GM08714 (cell line): Measurements from ENCODE around the gene XPO6.
"Not testable (repeated sequence)": the region's sequence is repeated elsewhere in the genome, so short reads cannot be mapped to it uniquely, and the experiment has no call there.

ENCODE experiments used
- H3K4me3 ChIP-seq: fragments of 200-500 bp; sonication (Bioruptor generic); 2 replicates; pipeline ENCODE4 v1.5.1; 2014; ENCODE audit warnings: mild to moderate bottlenecking, low read length, inconsistent platforms
- ZNF274 ChIP-seq: IDR thresholded peaks from 2 replicates; pipeline ENCODE4 v1.6.1; 2012; ENCODE audit warnings: mild to moderate bottlenecking, low read depth, low read length

The XPO6 gene

DNA sequence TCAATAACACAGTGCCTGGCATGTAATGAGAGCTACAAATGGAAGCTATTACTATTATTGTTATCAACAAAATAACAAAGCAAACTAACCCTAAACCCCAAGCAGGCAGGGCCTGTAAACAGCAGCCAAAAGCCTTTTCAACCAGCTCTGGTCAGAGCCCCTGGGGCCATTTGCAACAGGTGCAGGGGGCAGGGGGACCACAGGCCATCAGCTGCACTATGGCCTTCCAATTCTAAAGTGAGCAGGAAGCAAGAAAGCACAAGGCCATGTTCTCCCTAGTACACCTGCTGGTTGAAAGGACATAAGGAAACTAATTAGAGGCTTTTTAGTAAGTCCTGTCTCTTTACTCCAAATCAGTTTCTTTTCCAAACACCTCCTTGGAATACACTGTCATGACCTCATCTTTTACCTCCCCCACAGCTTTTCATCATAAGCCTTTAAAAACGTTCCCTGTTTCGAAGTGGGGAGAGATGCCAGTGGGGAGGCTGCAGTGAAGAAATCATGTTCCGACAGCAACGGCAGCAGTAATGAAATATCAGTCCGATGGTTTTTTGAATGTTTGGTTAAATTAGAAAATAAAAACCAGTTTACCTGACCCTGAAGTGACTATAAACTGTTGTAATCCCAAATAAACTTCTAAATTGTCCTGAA is 79.9 kb downstream of the XPO6 start:
- no peak overlapping the region for H3K4me3 ChIP-seq
- no peak for TF ChIP-seq ZNF274

- no peak for TF ChIP-seq ZNF274
- no peak overlapping the region for H3K4me3 ChIP-seq
Measured at GRCh38 chr16:28131181-28131580, 80.6 kb downstream of the XPO6 start.

DNA sequence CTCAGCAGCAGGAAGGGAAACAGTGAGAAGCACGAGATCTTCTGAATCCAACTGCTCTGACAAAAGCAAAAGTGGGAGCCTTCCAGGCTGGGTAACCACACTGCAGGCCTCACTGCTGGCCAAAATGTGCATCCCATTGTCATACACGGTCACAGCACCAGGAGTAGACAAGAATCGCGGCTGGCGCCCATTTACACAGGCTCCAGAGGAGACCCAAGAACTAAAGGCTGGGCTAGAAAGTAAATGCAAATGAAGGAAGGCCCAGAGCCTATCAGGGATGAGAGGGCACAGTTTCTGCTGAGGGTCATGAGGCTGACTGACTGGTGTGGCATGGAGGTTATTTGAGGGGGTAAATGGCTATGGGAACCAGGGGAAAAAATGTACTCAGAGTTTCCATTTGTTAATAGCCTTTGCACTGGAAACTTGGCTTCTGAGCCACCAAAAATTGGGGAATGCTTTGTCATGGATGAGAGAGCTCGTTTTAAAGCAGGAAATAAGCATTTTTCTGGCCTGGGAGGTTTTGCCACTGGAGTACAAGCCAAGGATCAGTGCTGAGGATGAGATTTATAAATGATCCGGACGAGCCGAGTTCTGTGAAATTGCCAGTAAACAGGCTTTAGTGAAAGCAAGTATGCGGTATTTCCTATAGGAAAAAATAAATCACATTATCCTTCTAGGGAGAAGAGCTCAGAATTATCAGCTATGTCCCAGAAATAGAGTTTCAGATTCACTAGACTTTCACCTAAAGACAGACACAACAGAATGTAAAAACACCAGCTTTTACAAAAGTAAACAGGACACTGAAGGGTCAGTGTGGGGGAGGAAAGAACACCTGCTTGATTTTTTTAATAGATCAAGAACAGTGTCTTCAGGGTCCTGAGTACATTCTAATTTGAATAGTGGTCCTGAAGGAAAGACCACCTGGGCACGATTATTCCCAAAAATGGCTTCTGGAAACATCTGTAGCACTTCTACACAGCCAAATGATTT is 81.4 kb downstream of the XPO6 start:
- no peak for TF ChIP-seq ZNF274
- no peak overlapping the region for H3K4me3 ChIP-seq

DNA sequence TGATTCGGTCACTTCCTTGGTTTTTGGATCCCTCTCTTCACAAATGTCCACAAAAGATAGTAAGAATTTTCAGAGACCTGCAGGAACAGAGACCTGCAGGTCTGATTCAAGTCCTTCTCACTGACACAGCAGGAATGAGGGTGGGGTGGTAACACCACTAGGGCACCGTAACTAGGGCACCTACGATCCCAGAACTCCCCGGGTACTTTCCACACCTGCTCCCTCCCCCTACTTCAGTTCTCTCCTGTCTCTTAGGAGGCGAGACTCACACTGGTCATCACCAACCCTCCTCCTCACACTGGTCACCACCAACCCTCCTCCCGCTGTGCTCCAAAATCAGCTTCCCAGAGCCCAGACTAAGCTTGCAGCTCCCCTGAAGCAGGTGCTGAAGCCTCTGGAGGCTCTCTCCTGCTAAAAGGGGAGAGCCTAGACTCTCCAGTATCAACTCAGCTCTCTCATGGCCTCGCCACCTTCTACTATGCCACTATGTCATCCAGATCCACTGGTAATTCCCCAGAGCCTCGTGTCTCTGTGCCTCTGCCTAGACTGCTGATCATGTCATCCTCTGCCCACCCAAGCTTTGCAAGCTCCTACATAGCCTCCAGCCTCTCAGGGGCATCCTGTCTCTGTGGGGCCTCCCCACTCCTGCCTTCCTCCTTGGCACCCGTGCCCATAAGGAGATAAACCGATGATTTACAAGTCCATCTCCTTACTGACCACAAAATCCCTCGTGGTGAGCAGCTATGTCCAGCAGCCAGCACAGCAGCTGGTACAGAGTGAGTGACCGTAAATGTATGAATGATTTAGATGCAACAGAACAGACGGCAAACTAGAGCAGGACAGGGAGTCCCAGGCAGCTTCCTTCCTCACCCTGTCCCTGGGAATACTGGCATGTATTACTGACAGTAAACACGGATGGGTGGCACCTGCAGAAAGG is 84.8 kb downstream of the XPO6 start:
- no peak for TF ChIP-seq ZNF274
- H3K4me3 ChIP-seq: no peak overlapping the region

DNA sequence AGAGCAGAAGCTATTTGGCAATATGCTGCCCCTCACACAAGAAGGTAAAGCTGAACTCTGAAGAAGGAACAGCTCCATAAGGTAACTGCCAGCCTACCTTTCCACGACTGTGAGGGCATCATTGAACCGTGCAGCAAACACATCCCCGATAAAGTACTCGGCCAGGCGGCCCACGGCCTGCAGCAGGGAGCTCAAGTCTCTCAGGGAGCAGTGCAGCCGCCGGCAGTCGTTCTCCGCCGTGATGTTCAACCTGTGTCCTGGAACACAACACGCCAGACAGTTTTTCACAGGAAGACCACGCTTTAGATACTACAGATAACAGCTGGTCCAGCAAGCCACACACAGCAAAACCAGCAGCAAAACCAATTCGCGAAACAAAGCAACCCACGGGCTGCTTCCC is 86.2 kb downstream of the XPO6 start:
- no peak overlapping the region for H3K4me3 ChIP-seq
- no peak for TF ChIP-seq ZNF274

GRCh38 chr16:28121527-28121926 is 90.2 kb downstream of the XPO6 start:
- no peak overlapping the region for H3K4me3 ChIP-seq
- no peak for TF ChIP-seq ZNF274

- no peak for TF ChIP-seq ZNF274
Measured at GRCh38 chr16:28120754-28121153, 91.0 kb downstream of the XPO6 start.

GRCh38 chr16:28118637-28119036 is 93.1 kb downstream of the XPO6 start:
- no peak overlapping the region for H3K4me3 ChIP-seq
- TF ChIP-seq ZNF274: no peak

More at GRCh38 chr16:28120754-28121153, 91.0 kb downstream of the XPO6 start:
- H3K4me3 ChIP-seq: no peak overlapping the region

DNA sequence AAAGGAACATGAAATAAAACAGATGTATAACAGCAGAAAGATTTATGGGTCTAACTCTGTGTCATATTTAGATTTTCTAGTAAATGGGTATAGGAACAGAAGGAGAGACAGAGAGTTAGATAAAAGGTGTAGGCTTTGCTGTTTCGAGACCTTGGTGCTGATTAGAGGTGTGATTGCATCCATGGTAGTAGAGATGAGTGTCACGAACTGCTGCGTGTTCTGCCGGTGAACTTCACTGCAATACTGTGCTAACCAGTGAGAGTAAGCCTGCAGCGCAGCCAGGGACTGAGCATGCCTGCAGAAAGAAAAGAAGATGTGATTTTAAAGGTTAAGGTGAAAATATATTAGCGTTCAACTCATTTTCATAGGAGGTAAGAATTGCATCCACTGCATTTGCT is 94.6 kb downstream of the XPO6 start:
- no peak for TF ChIP-seq ZNF274
- no peak overlapping the region for H3K4me3 ChIP-seq

GRCh38 chr16:28115866-28116265 is 95.9 kb downstream of the XPO6 start:
- H3K4me3 ChIP-seq: not testable (repeated sequence)

DNA sequence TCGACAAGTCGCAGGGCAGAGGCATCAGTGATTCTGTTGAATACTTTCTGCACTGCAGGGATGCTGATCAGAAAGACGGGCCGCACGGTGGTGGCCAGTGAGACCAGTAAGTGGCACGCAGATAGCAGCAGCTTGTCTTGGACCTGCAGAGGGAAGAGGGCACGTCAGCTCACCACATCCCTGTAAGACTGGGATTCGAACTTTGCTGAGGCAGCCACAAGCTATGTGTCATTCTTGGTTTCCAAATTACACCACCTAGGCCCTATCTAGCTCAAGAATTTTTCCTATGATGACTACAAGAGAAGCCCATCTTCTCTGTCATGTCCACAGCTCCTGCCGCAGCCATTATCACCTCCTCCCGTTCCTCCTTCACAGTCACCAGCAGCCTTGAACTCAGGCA is 98.9 kb downstream of the XPO6 start:
- no peak overlapping the region for H3K4me3 ChIP-seq
- no peak for TF ChIP-seq ZNF274

GRCh38 chr16:28110977-28111376 is 100.8 kb downstream of the XPO6 start:
- H3K4me3 ChIP-seq: no peak overlapping the region
- TF ChIP-seq ZNF274: no peak

DNA sequence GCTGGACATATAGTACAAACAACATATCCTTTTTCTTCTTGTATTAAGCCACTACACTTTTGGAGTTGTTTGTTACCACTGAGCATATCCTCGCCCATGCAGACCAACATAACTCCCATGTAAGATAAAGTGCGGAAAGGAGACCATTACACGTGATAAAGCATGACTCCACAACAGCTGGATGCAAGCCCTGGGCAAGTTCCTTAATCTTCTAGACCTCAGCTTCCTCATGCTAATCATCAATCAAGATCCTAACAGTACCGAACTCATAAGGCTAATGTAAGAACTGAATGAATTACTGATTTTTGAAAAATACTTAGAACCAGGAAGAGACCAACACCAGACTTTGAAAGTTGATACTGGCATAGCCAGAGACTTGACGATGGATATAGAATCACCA is 101.3 kb downstream of the XPO6 start:
- TF ChIP-seq ZNF274: no peak
- H3K4me3 ChIP-seq: no peak overlapping the region

DNA sequence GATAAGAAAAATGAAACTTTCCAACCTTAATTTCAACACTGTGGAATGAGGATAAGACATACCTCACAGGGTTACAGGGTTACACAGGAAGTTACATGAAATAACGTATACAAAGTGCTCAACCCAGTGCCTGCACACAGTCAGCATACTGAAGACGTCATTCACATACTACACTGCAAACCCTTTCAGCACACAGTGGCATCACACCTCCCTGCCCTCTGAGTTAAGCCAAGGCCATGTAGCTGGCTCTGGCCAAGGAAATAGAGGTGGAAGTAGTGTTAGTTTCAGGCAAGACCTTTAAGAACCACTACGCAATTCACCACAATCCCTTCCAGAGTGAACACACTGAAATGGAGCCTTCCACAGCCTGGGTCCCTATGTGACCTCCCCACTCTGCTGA is 101.7 kb downstream of the XPO6 start:
- TF ChIP-seq ZNF274: no peak
- H3K4me3 ChIP-seq: no peak overlapping the region
